Left colon (tissue), 2 donors: ENCODE measurements around the gene CGN. TPM values are rescaled to one million over a fixed set of nuclear protein-coding genes. Genes with fewer than 3 reads are reported as not detected.
A peak's percentile ranks its signal among the peaks of the same experiment; 100 is the strongest.

Experiments
- ATAC-seq: fragments of 200-7000 bp; cut with Tn5 transposase; one replicate; pipeline ENCODE4 v1.9.1; 2020; ENCODE audit warnings: mild to moderate bottlenecking, moderate library complexity
- DNase-seq, 2 donors: peaks; one replicate each; pipeline ENCODE4 v3.0.0-alpha.2; 2020
- intact Hi-C, 2 donors: fragments of 100-400 bp; cut with DNase I in 1 of 2; cut with micrococcal nuclease in 1 of 2; formaldehyde crosslinking; loops; one replicate each; pipeline versions ENCODE4 v1.11.2 to v1.14.0; 2022; cut with DNase I, micrococcal nuclease
- long read RNA-seq: library from polyadenylated mRNA; unstranded; transcript quantifications from one replicate; pipeline ENCODE4 v2.0.0, GENCODE V29; 2021
- total RNA-seq, 2 donors: library from RNA; stranded (reverse); fragmentation: NEBNext Ultra II Directional; extraction: Animal tissue kit (Norgen Biotek cat#: 25700); gene quantifications; one replicate each; pipeline ENCODE4 v1.2.1, GENCODE V29; 2021
- donor health status: DM: no; HTN: no; CAD: no.
- donor health status: DM: yes; HTN: yes; CAD: no.

The CGN gene, protein sequence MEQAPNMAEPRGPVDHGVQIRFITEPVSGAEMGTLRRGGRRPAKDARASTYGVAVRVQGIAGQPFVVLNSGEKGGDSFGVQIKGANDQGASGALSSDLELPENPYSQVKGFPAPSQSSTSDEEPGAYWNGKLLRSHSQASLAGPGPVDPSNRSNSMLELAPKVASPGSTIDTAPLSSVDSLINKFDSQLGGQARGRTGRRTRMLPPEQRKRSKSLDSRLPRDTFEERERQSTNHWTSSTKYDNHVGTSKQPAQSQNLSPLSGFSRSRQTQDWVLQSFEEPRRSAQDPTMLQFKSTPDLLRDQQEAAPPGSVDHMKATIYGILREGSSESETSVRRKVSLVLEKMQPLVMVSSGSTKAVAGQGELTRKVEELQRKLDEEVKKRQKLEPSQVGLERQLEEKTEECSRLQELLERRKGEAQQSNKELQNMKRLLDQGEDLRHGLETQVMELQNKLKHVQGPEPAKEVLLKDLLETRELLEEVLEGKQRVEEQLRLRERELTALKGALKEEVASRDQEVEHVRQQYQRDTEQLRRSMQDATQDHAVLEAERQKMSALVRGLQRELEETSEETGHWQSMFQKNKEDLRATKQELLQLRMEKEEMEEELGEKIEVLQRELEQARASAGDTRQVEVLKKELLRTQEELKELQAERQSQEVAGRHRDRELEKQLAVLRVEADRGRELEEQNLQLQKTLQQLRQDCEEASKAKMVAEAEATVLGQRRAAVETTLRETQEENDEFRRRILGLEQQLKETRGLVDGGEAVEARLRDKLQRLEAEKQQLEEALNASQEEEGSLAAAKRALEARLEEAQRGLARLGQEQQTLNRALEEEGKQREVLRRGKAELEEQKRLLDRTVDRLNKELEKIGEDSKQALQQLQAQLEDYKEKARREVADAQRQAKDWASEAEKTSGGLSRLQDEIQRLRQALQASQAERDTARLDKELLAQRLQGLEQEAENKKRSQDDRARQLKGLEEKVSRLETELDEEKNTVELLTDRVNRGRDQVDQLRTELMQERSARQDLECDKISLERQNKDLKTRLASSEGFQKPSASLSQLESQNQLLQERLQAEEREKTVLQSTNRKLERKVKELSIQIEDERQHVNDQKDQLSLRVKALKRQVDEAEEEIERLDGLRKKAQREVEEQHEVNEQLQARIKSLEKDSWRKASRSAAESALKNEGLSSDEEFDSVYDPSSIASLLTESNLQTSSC
- total RNA-seq = 100 to 1,000 TPM; 182 to 188 TPM
- long read RNA-seq, full-length matches to known transcripts = 31 of 182 reads
- long read RNA-seq, partial matches to known transcripts = 130 of 182 reads
- long read RNA-seq, other reads (novel, unspliced or antisense) = 21 of 182 reads

DNA sequence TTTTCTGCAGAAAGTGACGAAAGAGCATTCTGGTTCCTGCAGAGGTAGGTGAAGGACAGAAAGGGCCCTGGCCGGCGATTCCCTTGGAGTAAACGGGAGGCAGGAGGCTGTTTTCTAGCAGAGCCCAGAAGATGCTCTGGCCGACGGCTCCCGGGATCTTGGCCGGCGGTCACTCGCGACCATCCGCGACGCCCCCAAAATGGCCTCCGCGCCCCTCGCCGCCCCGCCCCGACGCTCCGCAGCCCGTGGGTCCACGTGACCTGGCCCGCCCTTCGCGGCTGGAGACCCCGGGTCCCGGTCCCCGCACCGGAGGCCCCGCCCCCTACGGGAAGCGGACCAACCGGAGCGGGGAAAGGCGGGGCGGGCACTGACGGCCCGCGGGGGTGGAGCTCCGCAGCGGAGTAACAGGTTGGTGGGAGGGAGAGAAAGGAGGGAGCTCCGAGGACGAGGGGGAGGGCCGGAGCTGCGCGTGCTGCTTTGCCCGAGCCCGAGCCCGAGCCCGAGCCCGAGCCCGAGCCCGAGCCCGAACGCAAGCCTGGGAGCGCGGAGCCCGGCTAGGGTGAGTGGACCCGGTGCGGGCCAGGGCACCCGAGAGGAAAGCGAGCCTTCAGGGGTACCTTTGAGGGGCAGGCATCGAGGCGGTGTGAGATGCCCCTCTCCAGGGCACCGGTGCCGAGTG lies at the start of gene CGN:
CGN (plus strand) TSS at position 431 of the 679 bp plus-strand sequence. CDS start 7,133 bp downstream, outside the sequence.
- ATAC-seq = peak; percentile 68
- intact Hi-C loops = no loop called here
- DNase-seq = peak; percentile 92 to 94

DNA sequence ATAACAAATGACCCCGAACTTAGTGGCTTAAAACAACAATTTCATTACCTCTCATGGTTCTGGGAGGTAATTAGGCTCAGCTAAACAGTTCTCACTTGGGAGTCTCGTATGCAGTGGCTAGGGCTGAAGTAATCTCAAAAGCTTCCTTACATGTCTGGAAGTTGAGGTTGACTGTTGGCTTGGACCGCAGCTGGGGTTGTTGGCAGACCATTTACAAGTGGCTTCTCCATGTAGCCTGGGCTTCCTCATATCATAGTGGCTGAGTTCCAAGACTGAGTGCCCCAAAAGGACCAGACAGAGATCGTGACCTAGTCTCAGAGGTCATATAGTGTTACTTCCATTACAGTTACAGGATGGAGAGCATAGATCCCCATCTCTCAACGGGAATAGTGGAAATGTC lies 49.5 kb upstream of the CGN start:
- ATAC-seq (no peak), DNase-seq (no peak)
- intact Hi-C loops = no loop called here

DNA sequence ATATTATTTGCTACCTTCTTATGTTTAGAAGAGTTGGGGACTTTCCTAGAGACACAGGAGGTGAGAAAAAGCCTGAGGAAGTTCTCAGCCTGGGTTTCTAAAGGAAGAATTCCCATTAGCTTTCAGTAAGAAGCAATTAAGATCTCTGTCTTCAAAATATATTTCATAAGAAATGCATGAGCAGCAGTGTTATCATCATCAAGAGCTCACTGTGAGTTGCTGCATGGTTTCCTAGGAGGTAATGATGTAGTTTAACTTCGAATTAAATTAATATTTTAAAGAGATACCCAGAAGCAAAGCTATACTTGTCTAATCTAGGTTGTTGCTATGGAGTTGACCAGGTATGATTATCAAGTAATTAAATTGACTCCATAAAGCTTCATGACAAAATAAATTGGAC lies 46.2 kb upstream of the CGN start:
- DNase-seq (no peak), ATAC-seq (no peak)
- intact Hi-C loops = no loop called here

DNA sequence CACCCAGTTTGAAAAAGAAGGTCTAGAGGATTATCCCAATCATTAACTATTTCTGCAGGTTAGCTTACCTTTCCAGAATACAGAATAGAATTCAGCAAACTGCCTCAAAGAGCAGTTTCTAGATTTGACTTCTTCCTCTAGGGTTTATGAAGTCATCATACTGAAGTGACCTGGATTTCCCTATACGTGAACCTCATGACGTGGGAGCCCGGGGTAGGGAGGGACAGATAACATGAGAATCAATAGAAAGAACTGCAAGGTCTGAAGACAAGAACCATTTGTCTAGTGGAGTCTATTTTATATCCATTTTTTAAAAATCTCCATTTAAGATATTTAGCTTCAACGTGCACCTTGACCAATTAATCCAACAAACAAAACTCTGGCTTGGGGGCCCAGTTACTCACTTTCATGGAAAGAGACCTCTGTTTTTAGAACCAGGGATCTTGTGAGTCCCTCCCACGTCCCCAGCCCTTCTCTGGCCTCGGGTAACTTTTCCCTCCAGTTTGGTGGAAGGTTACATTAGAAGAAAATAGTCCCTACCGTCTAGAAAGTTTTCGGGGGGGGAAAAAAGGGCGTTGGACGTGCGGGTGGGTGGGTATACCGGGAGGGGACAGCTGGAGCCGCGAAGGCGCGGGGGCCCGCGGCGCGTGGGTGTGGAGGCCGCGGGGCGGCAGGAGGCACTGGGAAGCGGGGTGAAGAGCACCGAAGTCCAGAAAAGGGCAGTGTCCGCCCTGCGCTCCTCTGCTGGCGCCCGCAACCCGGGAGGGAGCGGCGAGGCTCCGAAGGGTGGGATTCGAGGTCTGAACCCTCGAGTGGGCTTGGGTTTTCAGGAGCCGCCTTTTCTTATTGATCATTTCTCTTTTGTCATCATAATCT lies 38.1 kb upstream of the CGN start:
- peak; percentile 88 for ATAC-seq
- DNase-seq = peak; percentile 41 to 44

DNA sequence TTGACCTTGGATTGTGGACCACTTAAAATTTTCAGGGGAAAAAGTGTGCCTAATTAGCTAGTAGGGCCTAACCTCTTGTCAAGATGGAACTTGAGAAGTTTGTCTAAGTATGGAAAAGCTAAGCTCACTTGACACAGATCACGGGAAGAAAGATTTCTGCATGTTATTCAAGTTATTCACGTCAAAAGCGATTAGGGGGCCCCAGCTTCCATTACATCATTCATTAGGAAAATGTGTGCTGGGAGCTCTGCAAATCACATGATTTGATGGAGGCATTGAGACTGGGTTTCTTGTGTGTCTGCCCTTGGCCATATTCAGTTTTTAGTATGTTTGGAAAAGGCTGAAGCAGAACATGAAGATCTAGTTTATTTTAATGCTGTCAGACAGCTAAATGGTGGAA lies 36.4 kb upstream of the CGN start:
- intact Hi-C loops = no loop called here
- DNase-seq (no peak), ATAC-seq (no peak)

More for the DNA sequence above, 38.1 kb upstream of the CGN start:
- intact Hi-C loops = no loop called here

DNA sequence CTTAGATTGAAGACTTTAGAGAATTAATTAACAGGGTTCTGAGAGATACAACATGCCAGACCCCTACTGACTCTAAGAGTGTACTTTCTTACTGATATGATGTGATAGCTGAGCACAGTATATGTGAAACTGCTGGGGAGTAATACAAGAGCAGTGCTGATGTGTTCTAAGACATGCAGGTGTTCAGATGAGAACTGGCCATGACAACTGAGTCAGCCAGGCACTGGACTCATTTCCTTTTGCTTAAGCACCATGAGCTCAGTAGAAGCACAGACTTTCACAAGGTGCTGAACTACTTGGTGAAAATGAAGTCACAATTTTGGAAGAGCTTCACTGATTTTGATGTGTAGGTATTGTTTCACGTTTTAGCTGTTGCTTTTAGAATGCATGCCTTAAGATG lies 36.0 kb upstream of the CGN start:
- no peak for DNase-seq
- intact Hi-C loops = no loop called here
- ATAC-seq = no peak

DNA sequence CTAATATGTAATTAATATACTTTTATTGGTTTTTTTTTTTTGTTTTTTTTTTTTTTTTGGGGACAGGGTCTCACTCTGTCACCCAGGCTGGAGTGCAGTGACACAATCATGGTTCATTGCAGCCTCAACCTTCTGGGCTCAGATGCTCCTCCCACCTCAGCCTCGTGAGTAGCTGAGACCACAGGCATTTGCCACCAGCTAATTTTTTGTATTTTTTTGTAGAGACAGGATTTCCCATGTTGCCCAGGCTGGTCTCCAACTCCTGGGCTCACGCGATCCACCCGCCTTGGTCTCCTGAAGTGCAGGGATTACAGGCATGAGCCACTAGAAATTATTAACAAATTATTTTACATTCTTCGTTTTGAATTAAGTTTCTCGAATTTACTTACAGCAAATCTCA lies 35.1 kb upstream of the CGN start:
- ATAC-seq = no peak
- DNase-seq = no peak
- intact Hi-C loops = no loop called here

DNA sequence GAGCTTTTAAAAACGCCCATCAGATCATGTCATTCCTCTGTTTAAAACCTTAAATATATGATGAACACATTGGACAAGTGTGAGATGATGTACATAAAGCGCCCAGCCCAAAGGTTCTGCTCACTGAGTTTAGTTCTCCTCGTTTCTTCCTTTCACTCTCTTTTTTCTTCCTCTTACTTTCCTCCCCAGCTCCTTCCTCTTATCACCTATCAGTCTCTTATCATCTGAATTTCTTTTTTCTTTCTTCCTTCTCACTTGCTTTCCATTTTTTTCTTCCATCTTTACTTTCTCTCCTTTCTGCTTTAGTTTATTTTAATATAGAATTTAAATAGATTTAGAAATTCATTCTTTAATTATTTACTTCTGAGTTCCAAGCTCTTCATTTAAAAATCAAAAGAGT lies 34.1 kb upstream of the CGN start:
- intact Hi-C loops = no loop called here
- ATAC-seq (no peak), DNase-seq (no peak)

DNA sequence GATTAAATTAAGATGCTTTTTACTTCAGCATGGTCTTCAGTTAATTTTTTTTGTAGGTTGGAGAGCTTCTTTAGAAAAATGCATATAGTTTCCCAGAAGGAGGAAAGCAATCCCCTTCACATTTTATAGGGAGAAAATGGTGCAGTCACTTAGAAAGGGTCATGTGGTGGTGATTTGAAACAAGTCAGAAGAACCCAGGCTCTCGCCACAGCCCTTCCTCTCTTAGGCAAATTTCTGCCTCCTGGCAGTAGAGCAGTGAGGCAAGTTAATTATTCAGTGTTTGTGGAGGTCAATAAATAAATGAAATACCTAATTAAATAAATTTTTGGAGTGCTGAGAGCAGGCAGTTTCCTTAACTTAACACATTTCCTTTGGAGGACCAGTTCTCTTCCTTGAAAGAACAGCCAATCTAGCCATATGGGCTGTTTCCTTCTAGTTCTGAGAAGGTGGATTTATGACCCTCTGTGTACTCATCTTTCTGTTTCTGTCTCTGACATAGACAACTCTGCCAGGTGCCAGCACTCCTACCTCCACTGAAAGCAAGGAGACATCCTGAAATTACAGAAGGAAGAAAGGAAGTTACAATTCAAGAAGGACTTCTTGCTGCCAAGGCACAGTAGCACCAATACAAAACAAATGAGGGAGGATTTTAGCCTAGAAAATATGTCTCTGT lies 32.9 kb upstream of the CGN start:
- ATAC-seq = peak; percentile 61
- intact Hi-C loops = no loop called here
- no peak for DNase-seq

DNA sequence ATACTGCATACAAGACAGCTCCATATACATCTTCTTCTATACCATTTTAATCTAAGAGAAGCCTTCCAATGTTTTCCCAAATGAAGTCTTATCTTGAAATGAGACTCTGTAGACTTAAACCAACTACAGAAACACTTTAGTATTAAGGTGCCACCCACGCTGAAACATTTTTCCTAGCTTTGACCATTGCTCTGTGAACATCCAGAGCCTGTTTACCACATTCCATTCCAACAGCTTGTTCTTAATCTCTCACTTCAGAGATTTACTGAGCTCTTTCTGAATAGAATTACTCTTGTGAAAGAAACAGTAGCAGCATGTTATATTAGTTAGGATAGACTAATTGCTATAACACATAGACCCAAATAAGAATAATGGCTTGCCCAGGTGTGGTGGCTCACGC lies 32.3 kb upstream of the CGN start:
- intact Hi-C loops = no loop called here
- DNase-seq (no peak), ATAC-seq (no peak)

DNA sequence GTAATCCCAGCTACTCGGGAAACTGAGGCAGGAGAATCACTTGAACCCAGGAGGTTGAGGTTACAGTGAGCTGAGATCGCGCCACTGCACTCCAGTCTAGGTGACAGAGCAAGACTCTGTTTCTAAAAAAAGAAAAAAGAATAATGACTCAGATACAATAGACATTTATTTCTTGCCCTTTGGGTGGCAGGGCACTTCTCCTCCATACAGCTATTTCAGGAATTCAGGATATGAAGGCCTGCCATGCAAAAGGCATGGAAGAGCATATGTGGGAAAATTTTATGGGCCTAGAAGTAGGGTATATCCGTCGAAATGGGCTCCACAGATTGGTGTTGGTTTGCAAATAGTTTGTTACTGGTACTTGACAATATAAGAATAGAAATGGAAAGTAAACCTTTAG lies 31.7 kb upstream of the CGN start:
- DNase-seq = no peak
- intact Hi-C loops = no loop called here
- ATAC-seq = no peak

DNA sequence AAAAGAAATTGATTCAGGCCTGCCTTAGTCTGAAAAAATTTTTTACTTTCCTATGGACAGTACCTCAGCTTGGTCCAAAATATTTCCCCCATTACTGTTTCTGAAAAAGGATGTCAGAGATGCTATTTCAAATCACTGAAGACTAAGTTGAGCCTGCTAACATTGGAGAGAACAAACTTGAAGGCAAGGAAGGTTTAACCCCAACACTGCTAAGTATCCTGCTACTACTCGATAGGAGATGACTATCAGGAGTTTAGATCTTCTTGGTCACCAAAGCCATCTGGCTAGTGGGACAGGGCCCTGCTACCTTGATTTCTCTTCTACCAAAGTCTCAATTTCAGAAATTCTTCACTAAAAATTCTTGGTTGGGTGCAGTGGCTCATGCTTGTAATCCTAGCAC lies 29.2 kb upstream of the CGN start:
- ATAC-seq (no peak), DNase-seq (no peak)
- intact Hi-C loops = no loop called here

DNA sequence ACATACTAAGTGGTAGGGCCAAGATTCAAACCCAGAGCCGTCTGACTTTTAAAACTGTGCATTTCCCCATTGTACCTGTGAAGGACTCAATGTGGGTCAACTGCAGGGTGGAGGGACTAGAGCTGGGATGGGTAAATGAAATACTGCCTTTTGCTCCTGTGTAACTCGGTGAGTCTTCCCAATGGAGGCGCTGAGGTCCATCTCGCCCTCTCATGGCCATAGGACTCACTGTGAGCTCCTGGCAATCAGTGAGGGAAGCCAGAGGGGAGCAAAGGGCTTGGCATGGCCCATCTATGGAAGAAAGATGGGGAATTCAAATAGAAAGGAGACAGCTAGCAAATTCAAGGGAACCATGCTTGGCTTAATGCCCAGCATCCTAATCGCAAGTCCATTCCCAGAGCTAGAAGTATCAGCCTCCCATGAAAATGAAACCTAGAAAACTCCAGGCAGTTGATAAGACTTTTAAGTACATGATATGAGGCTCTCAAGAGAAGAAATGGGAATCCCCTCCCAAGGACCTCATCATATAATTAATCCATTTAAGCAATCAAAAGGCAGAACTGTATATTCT lies 25.4 kb upstream of the CGN start:
- no peak for ATAC-seq
- DNase-seq = no peak
- intact Hi-C loops = no loop called here

DNA sequence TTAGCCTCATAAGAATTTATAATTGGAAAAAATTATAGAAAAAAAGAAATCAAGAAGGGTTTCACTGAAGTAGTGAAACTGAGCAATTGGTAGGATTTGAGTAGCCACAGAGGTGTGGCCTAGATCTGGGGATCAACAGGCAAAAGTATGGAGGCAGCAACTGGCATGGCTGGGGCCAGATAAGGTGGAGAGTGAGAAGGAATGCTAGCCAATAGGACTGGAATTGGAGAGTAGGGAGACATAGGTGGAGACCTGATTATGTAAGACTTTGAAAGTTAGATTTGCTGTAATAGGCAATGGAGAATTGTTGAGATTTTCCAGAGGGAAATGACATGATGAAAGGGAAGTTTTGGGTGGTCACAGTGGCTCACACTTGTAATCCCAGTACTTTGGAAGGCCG lies 24.6 kb upstream of the CGN start:
- ATAC-seq = no peak
- no peak for DNase-seq

DNA sequence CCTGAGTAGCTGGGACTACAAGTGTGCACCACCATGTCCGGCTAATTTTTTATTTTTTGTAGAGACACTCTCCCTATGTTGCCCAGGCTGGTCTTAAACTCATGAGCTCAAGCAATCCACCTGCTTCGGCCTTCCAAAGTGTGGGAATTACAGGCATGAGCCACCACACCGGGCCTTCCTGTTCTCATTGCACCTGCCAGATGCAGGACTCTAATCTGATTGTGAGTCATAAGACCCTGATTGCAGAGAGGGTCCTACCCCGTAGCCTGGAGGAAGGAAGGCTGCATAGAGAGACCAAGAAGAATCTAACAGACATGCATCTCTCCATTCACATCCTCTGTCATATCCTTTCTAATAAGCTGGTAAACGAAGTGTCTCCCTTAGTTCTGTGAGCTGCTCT lies 19.5 kb upstream of the CGN start:
- ATAC-seq (no peak), DNase-seq (no peak)
- intact Hi-C loops = no loop called here

More for the DNA sequence above, 24.6 kb upstream of the CGN start:
- intact Hi-C loops = no loop called here

DNA sequence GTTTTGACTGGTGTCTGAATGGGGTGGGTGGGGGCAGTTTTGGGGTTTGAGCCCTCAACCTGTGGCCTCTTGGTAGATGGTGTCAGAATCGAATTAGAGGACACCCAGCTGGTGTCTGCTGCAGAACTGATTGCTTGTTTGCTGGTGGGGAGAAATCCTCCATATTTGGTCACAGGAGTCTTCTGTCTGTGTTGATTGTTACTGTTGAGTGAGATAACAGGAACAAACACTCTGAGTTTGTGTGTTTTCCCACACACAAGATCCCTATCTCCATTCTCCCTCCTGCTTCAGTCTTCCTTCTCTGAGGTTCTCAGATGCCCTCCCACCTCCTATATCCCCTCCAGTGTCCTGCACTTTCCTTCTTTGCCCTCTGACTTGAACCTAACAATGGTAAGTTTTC lies 19.1 kb upstream of the CGN start:
- intact Hi-C loops = no loop called here
- no peak for DNase-seq
- ATAC-seq = no peak

DNA sequence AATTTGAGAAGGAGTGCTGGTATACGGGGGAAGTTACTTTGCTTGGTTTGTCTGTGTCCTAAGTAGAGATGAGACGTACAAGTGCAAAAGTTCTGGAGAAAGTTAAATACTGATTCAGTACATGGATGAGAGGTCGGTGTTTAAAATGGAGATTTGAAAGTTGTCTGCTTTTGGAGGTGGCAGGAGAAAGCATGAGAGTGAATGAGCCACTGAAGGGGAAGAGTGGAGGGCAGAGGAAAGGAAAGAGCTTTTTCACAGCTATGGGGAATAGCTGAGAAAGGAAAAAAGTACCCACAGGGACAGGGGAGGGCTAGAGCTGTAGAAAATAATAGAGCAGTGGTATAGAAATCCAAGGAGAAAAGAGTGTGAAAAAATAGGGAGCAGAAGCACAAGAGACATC lies 18.1 kb upstream of the CGN start:
- DNase-seq = no peak
- intact Hi-C loops = no loop called here
- ATAC-seq = no peak
